HG03095 (cell line): Measurements from ENCODE around the gene TDRKH.

Experiments used
- ATAC-seq: cut with Tn5 transposase; IDR thresholded peaks from one replicate; pipeline ENCODE4 v1.9.1; 2021; ENCODE audit warnings: moderate library complexity; ENCODE audit not compliant: unreplicated experiment

The TDRKH gene, protein sequence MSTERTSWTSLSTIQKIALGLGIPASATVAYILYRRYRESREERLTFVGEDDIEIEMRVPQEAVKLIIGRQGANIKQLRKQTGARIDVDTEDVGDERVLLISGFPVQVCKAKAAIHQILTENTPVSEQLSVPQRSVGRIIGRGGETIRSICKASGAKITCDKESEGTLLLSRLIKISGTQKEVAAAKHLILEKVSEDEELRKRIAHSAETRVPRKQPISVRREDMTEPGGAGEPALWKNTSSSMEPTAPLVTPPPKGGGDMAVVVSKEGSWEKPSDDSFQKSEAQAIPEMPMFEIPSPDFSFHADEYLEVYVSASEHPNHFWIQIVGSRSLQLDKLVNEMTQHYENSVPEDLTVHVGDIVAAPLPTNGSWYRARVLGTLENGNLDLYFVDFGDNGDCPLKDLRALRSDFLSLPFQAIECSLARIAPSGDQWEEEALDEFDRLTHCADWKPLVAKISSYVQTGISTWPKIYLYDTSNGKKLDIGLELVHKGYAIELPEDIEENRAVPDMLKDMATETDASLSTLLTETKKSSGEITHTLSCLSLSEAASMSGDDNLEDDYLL

DNA sequence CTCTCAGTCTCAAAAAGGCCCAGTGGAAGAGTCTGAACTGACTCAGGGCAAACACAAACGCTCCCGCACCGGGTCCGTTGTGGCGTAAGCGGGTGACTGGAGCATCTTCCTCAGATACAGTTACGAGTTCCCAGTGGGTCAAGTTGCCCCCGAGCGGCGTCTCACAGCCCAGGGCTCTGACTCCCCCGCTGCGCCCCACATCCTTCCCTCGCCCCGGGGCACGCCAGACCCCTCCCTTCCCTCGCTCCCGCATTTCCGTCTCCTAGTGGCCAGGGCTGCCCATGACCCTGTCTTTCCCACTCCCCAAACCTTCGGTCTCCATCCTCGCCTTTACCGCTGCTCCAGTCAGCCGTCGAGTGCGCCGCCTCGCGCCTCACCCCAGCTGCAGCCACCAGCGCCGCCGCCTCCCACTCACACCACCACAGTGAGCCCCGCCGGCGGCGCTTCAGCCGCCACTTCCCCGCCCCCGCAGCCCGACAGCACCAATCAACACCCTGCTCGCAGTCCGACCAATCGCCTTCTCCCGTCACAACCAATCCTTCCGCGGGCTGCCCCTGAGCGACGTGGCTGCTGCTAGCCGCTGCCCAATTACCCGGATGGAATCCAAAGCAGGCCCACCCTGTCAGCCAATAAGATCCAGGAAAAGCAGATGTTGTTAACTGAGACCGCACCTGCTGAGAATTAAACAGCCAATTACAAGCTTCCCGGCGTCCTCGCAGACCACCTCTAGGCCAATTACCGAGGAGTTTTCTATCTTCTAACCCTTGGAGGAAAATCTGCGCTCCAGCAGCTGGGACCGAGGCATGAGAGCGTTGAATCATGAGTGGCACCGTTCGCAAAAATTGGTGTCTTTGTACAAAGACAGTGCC, at the start of gene TDRKH:
TDRKH (minus strand) TSS at position 430 of the 869 bp plus-strand sequence. CDS start 7,478 bp downstream, outside the sequence.
- peak; percentile 91 for ATAC-seq

DNA sequence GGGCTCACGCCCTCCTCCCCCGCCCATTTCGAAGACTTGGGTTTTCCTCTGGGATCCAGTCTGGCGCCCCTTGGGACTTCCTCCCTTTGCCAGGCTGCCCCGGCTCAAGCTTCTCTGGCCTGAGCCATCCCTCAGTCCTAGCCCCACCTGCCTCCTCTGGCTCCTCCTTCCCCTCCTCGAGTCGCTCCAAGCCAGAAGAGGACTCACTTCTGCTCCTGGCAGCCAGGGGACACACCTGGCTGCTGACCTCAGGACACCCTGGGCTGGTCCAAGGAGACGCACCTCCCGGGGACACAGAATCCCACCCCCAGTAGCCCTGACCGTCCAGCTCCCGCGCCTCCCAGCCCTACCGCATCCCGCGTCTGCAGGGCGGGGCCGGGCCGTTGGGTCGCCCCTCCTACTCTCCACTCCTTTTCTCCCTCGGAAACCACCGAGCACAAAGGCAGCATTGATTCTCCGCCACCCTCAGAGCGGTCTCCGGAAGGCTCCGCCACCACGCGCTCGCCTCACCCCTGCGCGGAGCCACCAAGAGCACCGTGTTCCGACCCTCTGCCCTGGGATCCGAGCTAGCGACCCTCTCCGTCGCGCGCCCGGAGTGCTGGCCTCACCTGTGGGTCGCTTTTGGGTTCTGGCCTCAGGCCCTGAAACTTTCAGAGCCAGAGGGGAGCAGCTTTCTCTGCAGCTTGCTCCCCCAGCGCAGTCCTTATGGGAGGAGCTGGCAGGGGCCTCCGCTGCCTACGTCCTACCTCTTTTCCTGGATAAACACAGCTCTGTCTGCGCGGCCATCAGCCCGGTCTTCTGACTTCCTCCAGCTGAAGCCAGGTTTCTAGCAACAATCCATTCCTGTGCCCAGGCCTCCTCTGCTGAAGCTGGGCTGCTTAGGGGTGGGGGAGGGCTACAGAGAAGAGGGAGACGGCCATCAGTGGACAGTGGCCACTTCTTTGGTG, 49.4 kb upstream of the TDRKH start, which contains the start of gene C2CD4D:
C2CD4D (minus strand) TSS at position 364 of the 947 bp plus-strand sequence. CDS start 831 bp downstream, outside the sequence.
- ATAC-seq, result no peak

DNA sequence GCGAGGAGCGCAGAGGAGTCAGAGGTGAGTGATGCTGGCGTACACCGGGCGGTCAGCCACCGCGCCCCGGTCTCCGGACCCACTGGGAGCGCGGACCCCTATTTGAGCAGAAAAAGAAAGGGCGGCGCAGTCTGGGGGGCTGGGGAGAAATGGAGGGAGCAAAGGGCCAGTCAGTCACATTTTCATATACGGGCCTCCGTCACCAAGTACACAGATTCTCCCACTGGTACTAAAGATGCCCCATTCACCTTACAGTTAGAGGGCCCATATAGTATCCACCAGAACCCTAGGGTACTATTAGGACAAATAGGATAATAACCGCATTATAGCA, 48.7 kb upstream of the TDRKH start:
- no peak for ATAC-seq

DNA sequence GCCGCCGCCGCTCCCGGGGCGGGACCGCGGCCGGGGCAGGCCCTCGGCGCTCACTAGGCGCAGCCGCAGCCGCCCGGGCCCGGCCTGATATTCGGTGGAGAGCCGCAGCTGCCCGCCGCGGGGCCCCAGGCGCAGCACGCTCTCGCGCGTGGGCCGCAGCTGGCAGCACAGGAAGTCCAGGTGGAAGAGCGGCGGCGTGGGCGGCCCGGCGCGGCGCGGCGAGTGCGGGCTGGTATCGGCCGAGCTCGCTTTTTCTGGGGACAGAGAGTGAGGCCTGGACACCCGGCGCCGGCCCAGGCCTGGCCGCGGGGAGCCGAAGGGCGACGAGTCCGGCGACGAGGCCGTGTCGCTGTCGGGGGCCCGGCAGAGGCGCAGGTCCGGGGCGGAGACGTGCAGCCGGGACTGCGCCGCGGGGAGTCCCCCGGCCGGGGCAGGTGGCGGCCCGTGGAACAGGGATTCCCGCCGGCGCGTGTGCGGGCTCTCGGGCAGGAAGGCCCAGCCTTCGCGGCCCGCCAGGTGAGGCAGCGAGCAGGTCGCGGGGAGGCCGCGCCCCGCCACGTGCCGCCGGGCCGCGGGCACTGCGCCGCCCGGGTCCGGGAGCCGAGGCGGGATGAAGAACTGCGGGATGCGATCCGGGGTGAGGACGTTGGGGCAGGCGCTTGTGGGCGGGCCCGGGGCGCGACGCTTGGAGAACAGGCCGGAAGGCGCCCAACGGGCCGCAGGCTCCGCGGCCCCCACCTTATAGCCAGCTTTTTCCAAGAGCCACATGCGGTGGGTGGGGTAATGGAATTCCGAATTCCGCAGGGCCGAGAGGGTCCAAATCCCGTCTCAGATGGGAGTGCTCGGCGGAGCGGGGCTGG, 48.2 kb upstream of the TDRKH start:
- ATAC-seq, result no peak

GRCh38 chr1:151837884-151838221, 47.6 kb upstream of the TDRKH start:
- no peak for ATAC-seq

GRCh38 chr1:151837197-151837596, 46.9 kb upstream of the TDRKH start:
- ATAC-seq, result no peak

DNA sequence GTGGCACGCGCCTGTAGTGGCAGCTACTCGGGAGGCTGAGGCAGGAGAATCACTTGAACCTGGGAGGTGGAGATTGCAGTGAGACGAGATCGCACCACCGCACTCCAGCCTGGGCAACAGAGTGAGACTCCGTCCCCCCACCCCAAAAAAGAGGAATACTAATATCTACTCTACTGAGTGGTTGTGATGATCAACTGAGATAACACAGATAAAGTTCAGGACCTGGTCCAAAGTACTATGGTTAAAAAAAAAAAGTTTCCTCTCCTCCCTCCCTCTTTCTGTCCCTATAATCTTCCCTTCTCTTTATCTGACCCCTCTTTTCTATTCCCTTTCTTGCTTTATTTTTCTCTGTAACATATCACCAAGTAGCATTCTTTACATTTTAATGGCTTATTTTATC, 45.3 kb upstream of the TDRKH start:
- no peak for ATAC-seq

- ATAC-seq, result no peak
Measured at GRCh38 chr1:151834239-151834638, 43.9 kb upstream of the TDRKH start.

DNA sequence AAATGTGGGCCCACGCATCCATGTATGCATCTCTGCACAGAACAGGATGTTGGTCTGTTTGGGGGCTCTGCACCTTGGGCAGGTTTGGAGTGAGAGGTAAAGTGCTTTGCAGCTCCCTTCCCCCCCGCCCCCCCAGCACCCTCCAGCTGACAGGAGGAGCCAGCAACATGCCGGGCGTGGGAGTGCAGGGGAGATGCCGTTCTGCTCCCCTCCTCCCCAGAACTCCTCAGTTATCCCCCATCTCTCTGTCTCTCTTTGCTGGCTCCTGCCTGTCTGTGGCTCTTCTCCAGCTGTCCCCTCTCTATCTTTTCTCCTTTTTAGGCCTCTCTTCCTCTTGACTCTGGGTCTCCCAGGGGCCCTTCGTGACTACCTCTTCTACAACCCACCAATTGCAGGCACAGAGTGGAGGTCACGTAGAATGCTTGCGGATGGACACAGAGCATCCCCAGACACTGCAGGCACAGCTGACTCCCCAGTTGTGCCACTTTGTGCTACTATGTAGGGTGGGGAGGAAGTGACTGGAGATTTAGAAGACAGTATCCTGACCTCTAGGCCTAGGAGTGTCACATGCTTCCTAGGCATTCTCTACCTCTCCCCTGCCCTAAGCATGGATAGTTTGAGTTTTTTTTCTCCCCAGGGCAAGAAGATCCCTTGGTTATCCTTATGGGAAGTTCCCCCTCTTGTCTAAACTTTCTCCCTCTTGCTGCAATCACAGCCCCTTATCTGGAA, 43.0 kb upstream of the TDRKH start:
- ATAC-seq, result no peak

- ATAC-seq, result no peak
Measured at GRCh38 chr1:151832318-151832980, 42.1 kb upstream of the TDRKH start.

DNA sequence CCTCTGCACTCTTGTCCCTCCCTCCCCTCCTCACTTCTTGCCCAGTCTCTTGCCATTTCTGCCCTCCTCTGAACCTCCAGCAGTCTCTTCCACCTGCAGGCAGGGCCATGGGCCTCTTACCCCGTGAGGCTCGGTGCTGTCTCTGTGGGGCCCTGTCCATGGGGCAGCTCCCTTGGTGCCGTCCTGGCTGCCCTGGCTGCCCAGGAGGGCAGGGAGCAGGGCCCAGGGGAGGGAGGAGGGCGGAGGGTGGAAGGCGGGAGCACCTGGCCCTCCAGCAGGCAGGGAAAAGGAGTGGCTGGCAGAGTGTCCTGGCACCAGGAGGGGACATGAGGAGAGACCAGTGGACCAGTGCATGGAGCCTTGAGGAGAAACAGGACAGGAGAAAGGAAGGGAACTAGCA, 41.3 kb upstream of the TDRKH start, which contains the start of gene RORC:
RORC (minus strand) TSS at position 198 of the 400 bp plus-strand sequence; CDS start at position 160, 38 bp downstream.
- no peak for ATAC-seq

DNA sequence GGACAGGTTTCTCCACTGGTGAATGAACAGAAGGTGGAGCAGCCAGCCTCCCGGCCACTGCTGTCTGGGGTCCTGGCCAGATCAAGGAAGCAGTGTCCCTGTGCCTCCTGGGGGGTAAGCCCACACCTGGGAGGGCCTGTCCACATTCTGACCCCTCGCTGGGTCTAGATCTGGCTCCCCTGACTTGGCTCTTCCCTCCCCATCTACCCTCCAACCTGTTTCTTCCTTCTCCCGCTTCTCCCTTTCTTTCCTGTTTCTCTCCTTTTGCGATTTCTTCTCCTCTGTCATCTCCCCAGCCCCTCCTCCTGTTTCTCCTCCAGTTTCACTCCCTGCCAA, 40.9 kb upstream of the TDRKH start:
- no peak for ATAC-seq

DNA sequence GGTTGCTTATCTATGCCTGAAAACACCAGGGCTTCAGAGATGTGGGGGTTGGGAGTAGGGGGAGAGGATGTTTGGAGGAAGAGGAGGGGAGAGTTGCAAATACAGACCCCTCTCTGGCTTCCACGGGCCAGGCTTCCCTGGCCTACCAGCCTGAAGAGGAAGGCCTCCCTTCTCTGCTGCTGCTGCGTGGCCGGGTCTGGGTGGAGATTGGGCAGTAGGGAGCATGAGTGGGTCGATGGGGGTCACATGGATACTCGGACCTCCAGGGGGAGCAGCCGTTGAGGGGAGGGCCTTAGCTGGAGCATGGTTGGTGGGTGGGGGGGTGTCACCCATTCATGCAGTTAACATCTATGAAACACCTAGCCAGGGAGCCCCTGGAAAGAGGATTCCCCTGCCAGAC, 39.8 kb upstream of the TDRKH start:
- no peak for ATAC-seq

GRCh38 chr1:151829352-151830046, 39.2 kb upstream of the TDRKH start:
- no peak for ATAC-seq

GRCh38 chr1:151828921-151829320, 38.6 kb upstream of the TDRKH start:
- no peak for ATAC-seq

DNA sequence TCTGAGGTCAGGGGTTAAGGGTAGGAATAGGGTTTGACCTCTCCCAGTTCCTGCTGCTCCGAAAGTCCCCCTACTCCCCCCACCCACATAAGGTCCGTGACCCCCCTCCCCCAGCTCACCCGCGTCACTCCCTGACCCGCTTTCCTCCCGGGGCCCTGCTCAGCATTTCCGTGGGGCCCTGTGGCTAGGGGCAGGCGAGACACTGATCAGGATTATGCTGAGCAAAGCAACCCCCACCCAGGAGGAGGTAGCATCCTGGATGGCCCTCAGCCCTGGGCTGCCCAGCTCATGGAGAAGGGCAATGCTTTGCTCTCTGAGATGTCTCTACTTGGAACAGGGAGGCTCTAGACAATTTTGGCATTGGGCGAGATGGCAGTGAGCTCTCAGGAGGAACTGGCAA, 37.6 kb upstream of the TDRKH start:
- no peak for ATAC-seq

DNA sequence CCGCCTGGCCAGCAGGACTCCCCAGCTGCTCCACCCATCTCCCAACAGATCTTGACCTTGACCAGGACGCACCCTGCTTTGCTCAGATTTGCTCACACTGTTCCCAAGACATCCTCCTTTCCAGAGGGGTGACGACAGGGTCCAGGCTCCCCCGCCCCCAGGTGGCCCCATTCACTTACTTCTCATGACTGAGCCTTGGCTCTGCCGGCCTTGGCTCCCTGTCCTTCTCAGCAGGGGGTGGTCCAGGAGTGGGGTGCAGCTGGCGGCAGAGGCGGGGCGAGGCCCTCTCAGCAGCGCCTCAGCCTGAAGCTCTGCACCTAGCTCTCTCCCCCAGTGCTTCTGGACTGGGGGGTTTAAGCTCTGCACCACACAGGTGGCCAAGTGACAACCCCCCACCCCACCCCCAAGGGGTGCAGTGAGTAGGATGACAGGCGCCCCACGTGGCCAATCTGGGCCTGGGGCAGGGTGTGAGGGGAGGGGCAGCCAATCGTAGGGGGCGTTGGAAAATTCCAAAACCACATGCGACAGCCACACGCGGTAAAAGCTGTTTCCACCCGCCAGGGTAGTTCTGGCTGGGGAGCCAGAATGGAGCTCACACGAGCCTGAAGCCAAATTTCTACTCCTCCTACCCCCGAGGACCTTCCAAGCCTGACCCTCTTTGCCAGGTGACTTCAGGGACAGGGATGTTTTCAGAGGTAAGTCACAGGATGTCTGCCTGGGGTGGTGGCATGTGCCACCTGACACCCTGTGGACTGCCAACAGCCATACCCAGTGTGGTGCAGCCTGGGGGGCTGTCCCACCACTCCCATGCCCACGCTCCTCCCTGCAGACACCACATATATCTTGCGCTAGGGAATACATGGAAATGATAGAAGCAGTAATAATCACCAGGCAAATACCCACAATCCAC, 35.7 kb upstream of the TDRKH start:
- ATAC-seq, result no peak
